K562 (cell line): ENCODE data around the gene CLEC1A. TPM values are rescaled to one million over a fixed set of nuclear protein-coding genes. Genes with fewer than 3 reads are reported as not detected.

Experiments
- ATAC-seq: fragments of 200-7000 bp; cut with Tn5 transposase; 3 replicates; pipeline ENCODE4 v1.9.1; 2020; ENCODE audit warnings: moderate library complexity
- BruUV-seq: library from RNA; stranded (reverse); fragments of 400-500 nt; replicated peaks from 2 replicates; lab custom pipeline; 2021; lab: Mats Ljungman, UMichigan
- CTCF ChIA-PET: fragments of 300-600 bp; formaldehyde crosslinking; extraction: SDS; loops from one replicate; lab custom pipeline; 2021; ENCODE audit warnings: low intra/inter-chr PET ratio; lab: Yijun Ruan, JAX
- POLR2A ChIA-PET: fragments of 300-600, 350-650 bp; sonication (Branson Sonifier 250); formaldehyde crosslinking; extraction: SDS; loops from one replicate; lab custom pipeline; 2021; ENCODE audit warnings: antibody characterized with exemption, inconsistent platforms; lab: Yijun Ruan, JAX
- DNase-seq, 4 experiments: peaks; one replicate each; pipeline versions ENCODE4 v3.0.0 to v3.0.0-alpha.2; 2011 to 2018; ENCODE audit warnings: low spot score in 3 of 4, mixed read lengths in 3 of 4; ENCODE audit errors: extremely low read depth in 1 of 4
- FAIRE-seq: peaks from 2 replicates; lab custom pipeline; 2011; peaks lifted over from hg19 to GRCh38; lab: Jason Lieb, UNC
- H2AFZ ChIP-seq: 2 replicates; pipeline ENCODE4 v1.6.0; 2011; ENCODE audit warnings: low read depth, low read length, control low read depth, inconsistent platforms
- H3K27ac ChIP-seq: fragments of 200-600 bp; 3 replicates; pipeline ENCODE4 v1.8.0; 2011; ENCODE audit warnings: low read depth, mild to moderate bottlenecking, control low read depth, inconsistent platforms, low read length, moderate library complexity, mixed read lengths; ENCODE audit errors: extremely low read depth
- H3K27me3 ChIP-seq, 2 experiments: fragments of 300-600 bp in 1 of 2; 2 replicates in 1 of 2; 3 replicates in 1 of 2; pipeline versions ENCODE4 v1.6.0 to v1.8.0; 2011; ENCODE audit warnings: inconsistent platforms in 2 of 2, low read length in 2 of 2, mild to moderate bottlenecking in 1 of 2, mixed read lengths in 1 of 2, moderate library complexity in 1 of 2; ENCODE audit not compliant: control insufficient read depth in 2 of 2, insufficient read depth in 2 of 2
- H3K36me3 ChIP-seq: fragments of 300-600 bp; 3 replicates; pipeline ENCODE4 v1.8.0; 2011; ENCODE audit warnings: mild to moderate bottlenecking, low read length, inconsistent platforms; ENCODE audit not compliant: control insufficient read depth, insufficient read depth
- H3K4me1 ChIP-seq, 2 experiments: fragments of 200-600 bp in 1 of 2; replicated peaks in 1 of 2; 2 replicates in 1 of 2; 3 replicates in 1 of 2; pipeline versions ENCODE4 v1.5.1 to v1.8.0; 2011; ENCODE audit warnings: inconsistent platforms in 2 of 2, low read length in 2 of 2, mild to moderate bottlenecking in 1 of 2, mixed read lengths in 1 of 2, moderate library complexity in 1 of 2; ENCODE audit not compliant: control insufficient read depth in 2 of 2, insufficient read depth in 2 of 2
- H3K4me2 ChIP-seq: 2 replicates; pipeline ENCODE4 v1.6.1; 2011; ENCODE audit warnings: low read length, control low read depth, inconsistent platforms, mixed read lengths; ENCODE audit not compliant: insufficient read depth
- H3K4me3 ChIP-seq: fragments of 200-600 bp; sonication (generic), shearing (Covaris generic); 2 replicates; pipeline ENCODE4 v1.5.1; 2016; ENCODE audit warnings: control low read depth, inconsistent platforms
- H3K79me2 ChIP-seq: fragments of 200-600 bp; 3 replicates; pipeline ENCODE4 v1.8.0; 2011; ENCODE audit warnings: low read length, inconsistent platforms; ENCODE audit not compliant: control insufficient read depth, insufficient read depth
- H3K9ac ChIP-seq, 2 experiments: 2 replicates each; pipeline versions ENCODE4 v1.6.0 to v1.6.1; 2011; ENCODE audit warnings: low read depth in 2 of 2, low read length in 2 of 2, control low read depth in 1 of 2, inconsistent platforms in 1 of 2, mild to moderate bottlenecking in 1 of 2, mixed read lengths in 1 of 2; ENCODE audit not compliant: insufficient read depth in 1 of 2
- H3K9me1 ChIP-seq: one replicate; pipeline ENCODE4 v1.6.0; 2011; ENCODE audit warnings: inconsistent platforms, mild to moderate bottlenecking, low read length, moderate library complexity; ENCODE audit not compliant: control insufficient read depth, insufficient read depth
- H3K9me3 ChIP-seq: replicated peaks from 2 replicates; pipeline ENCODE4 v1.5.1; 2011; ENCODE audit warnings: low read depth, low read length, inconsistent platforms; ENCODE audit not compliant: control insufficient read depth, insufficient read depth
- H4K20me1 ChIP-seq: replicated peaks from 2 replicates; pipeline ENCODE4 v1.6.1; 2011; ENCODE audit warnings: low read length, inconsistent platforms, mixed read lengths; ENCODE audit not compliant: control insufficient read depth, insufficient read depth
- CBFA2T2 ChIP-seq: fragments of 450-650 bp; conservative IDR thresholded peaks from 2 replicates; pipeline ENCODE4 v1.6.1; 2017; ENCODE audit warnings: mild to moderate bottlenecking
- CEBPG ChIP-seq, 3 experiments: fragments of 200-800 bp in 1 of 3; sonication (Bioruptor generic) in 1 of 3; sonication (generic) in 1 of 3; formaldehyde crosslinking in 1 of 3; IDR thresholded peaks in 2 of 3; conservative IDR thresholded peaks in 1 of 3; 2 replicates each; pipeline versions ENCODE4 v1.6.1 to v1.8.0; 2016 to 2022; ENCODE audit warnings: missing compliant biosample characterization in 2 of 3, missing genetic modification characterization in 2 of 3, mild to moderate bottlenecking in 1 of 3, missing genetic modification reagents in 1 of 3
- EZH2 ChIP-seq: IDR thresholded peaks from 2 replicates; pipeline ENCODE4 v1.6.1; 2012; ENCODE audit warnings: low read depth, mild to moderate bottlenecking, inconsistent platforms, low read length, borderline replicate concordance
- JUN ChIP-seq, 2 experiments: sonication (generic) in 1 of 2; formaldehyde crosslinking in 1 of 2; IDR thresholded peaks; 2 replicates each; pipeline versions ENCODE4 v1.6.1 to v1.8.0; 2012 to 2022; ENCODE audit warnings: borderline replicate concordance in 2 of 2, mild to moderate bottlenecking in 2 of 2, improper control_type of control experiment in 1 of 2, low read depth in 1 of 2, low read length in 1 of 2, missing genetic modification reagents in 1 of 2
- MCM5 ChIP-seq: fragments of 450-650 bp; IDR thresholded peaks from 2 replicates; pipeline ENCODE4 v1.6.1; 2016; ENCODE audit warnings: low read depth
- NR3C1 ChIP-seq: sonication (generic); formaldehyde crosslinking; IDR thresholded peaks from 2 replicates; pipeline ENCODE4 v1.8.1; 2022; ENCODE audit warnings: missing genetic modification reagents
- PHB ChIP-seq: fragments of 250-450 bp; sonication (Bioruptor Pico); IDR thresholded peaks from 2 replicates; pipeline ENCODE4 v1.5.0; 2021
- SIN3B ChIP-seq: fragments of 450-650 bp; IDR thresholded peaks from 2 replicates; pipeline ENCODE4 v1.6.1; 2017; ENCODE audit warnings: low read depth, mild to moderate bottlenecking, moderate library complexity
- SP1 ChIP-seq: sonication (generic); formaldehyde crosslinking; IDR thresholded peaks from 2 replicates; pipeline ENCODE4 v1.8.1; 2022; ENCODE audit warnings: mild to moderate bottlenecking, missing genetic modification reagents
- TRIM25 ChIP-seq: fragments of 450-650 bp; IDR thresholded peaks from 2 replicates; pipeline ENCODE4 v1.7.0; 2016; ENCODE audit warnings: borderline replicate concordance
- ZC3H4 ChIP-seq: sonication (generic); formaldehyde crosslinking; IDR thresholded peaks from 2 replicates; pipeline ENCODE4 v1.9.0; 2021; ENCODE audit warnings: missing genetic modification reagents, borderline replicate concordance
- ZNF175 ChIP-seq: fragments of 200-800 bp; sonication (Bioruptor generic); IDR thresholded peaks from 2 replicates; pipeline ENCODE4 v1.6.1; 2016; ENCODE audit warnings: low read depth, mild to moderate bottlenecking, missing genetic modification characterization, missing compliant biosample characterization
- WGBS: fragments of 100-300 bp; shearing (Covaris generic); methylation state at CpG from one replicate; pipeline ENCODE4 v1.1.6; 2016; ENCODE audit warnings: low coverage, mixed read lengths; ENCODE audit not compliant: insufficient coverage; ENCODE audit errors: missing lambda C conversion rate; 5-methylcytosine and 5-hydroxymethylcytosine counted together
- in situ Hi-C: fragments of 300-500 bp; cut with MboI; formaldehyde crosslinking; loops from 4 replicates; pipeline ENCODE4 v1.15.0; 2018; ENCODE audit warnings: inconsistent platforms, mixed read lengths
- intact Hi-C: fragments of 100-400 bp; cut with micrococcal nuclease; formaldehyde crosslinking; loops from 2 replicates; pipeline ENCODE4 v1.14.2; 2022
- polyA plus RNA-seq, 8 experiments: library from polyadenylated mRNA; depleted of rRNA in 4 of 8; stranded (reverse) in 5 of 8; unstranded in 3 of 8; fragments of >200 nt; fragmentation: Nextera tagmentation in 2 of 8; fragmentation: Illumina TruSeq in 1 of 8; extraction: Ambion mirVana in 2 of 8; extraction: Trizol in 1 of 8; gene quantifications; 2 replicates each; pipeline versions ENCODE4 v1.2.1 to v1.2.3, GENCODE V29; 2011 to 2014; ENCODE audit warnings: inconsistent platforms in 1 of 8, missing spikeins in 1 of 8
- total RNA-seq, 7 experiments: library from RNA; depleted of rRNA in 6 of 7; stranded (reverse); fragments of >200 nt in 6 of 7; fragmentation: Illumina TruSeq in 2 of 7; extraction: Trizol in 2 of 7; gene quantifications; 2 replicates each; pipeline versions ENCODE4 v1.2.1 to v1.2.3, GENCODE V29; 2011 to 2021; ENCODE audit warnings: low replicate concordance in 1 of 7
- TF ChIP-seq, protein P1 (sequence below): sonication (generic); formaldehyde crosslinking; IDR thresholded peaks from 2 replicates; pipeline ENCODE4 v1.8.1; 2023; ENCODE audit warnings: mild to moderate bottlenecking, missing genetic modification reagents, moderate library complexity

Gene CLEC1A
- total and polyA plus RNA-seq, 9 of the 15 experiments (the other 6 are each of a cell fraction or from before 2014, with no cell fraction given), result 0.04 TPM; not detected in 8

GRCh38 chr12:10048526-10048925 lies 50.3 kb downstream of the CLEC1A start:
- Histone ChIP-seq H3K27me3 (no peaks in the 10 kb centered on the region), H3K4me2 (no peak overlapping the region), H3K27ac (no peak overlapping the region), H4K20me1 (no peaks in the 10 kb centered on the region), H3K4me1 (no peaks in the 10 kb centered on the region)
- FAIRE-seq (no peak), ATAC-seq (no peak)
- POLR2A ChIA-PET, result no interaction called here
- 7% methylated on average over 3 of the region's 3 CpGs for WGBS
- intact Hi-C loops, result no loop called here
- no peak for TF ChIP-seq NR3C1
- no peak for TF ChIP-seq SP1 (CRISPR knock-in tag)
- TF ChIP-seq CEBPG (CRISPR knock-in tag; IDR thresholded peaks at IDR 0.05), result no peak
- no peak for TF ChIP-seq CEBPG (tag; conservative IDR thresholded peaks at IDR 0.05 in 1 of 2, IDR thresholded peaks at IDR 0.05 in 1 of 2)
- no peak for TF ChIP-seq MCM5
- TF ChIP-seq SIN3B, result no peak
- no peak for TF ChIP-seq TRIM25
- TF ChIP-seq, protein P1, sequence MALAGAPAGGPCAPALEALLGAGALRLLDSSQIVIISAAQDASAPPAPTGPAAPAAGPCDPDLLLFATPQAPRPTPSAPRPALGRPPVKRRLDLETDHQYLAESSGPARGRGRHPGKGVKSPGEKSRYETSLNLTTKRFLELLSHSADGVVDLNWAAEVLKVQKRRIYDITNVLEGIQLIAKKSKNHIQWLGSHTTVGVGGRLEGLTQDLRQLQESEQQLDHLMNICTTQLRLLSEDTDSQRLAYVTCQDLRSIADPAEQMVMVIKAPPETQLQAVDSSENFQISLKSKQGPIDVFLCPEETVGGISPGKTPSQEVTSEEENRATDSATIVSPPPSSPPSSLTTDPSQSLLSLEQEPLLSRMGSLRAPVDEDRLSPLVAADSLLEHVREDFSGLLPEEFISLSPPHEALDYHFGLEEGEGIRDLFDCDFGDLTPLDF (CRISPR knock-in tag), result no peak
- no peak for TF ChIP-seq JUN (IDR thresholded peaks at IDR 0.05; ENCODE audit: borderline replicate concordance, low read depth, low read length)
- no peak for TF ChIP-seq JUN (CRISPR knock-in tag; IDR thresholded peaks at IDR 0.05; ENCODE audit: borderline replicate concordance)
- TF ChIP-seq CBFA2T2, result no peak
- TF ChIP-seq PHB, result no peak
- no peak for TF ChIP-seq ZC3H4 (CRISPR knock-in tag)
- TF ChIP-seq EZH2, result no peak
- no peak for TF ChIP-seq ZNF175 (CRISPR knock-in tag)
- TF ChIP-seq, all 486 proteins: peak for 0
- Histone ChIP-seq H3K9me3 (no peaks in the 10 kb centered on the region), H2AFZ (no peak overlapping the region), H3K36me3 (no peaks in the 10 kb centered on the region), H3K79me2 (no peaks in the 10 kb centered on the region), H3K4me3 (no peak overlapping the region), H3K9ac (no peak overlapping the region), H3K9me1 (no peaks in the 10 kb centered on the region)
- no peak for DNase-seq
- CTCF ChIA-PET, result no interaction called here
- no TSS peak for BruUV-seq
- in situ Hi-C loops, result no loop called here
